H9 (cell line): ENCODE data around the gene LRRN4CL. TPM values are rescaled to one million over a fixed set of nuclear protein-coding genes. Genes with fewer than 3 reads are reported as not detected.
A peak's percentile ranks its signal among the peaks of the same experiment; 100 is the strongest.

ENCODE experiments used
- DNase-seq: peaks from one replicate; pipeline ENCODE4 v3.0.0-alpha.2; 2017
- H2AFZ ChIP-seq: one replicate; pipeline ENCODE4 v1.6.1; 2013; ENCODE audit warnings: mild to moderate bottlenecking, low read length, control low read depth, moderate library complexity
- H2AK5ac ChIP-seq: 2 replicates; pipeline ENCODE4 v1.6.1; 2013; ENCODE audit warnings: low read length, control low read depth, mixed read lengths; ENCODE audit not compliant: insufficient read length
- H2BK120ac ChIP-seq: one replicate; pipeline ENCODE4 v1.6.1; 2013; ENCODE audit warnings: low read depth, mild to moderate bottlenecking, low read length, control low read depth, inconsistent platforms; ENCODE audit not compliant: poor library complexity, severe bottlenecking
- H2BK12ac ChIP-seq: 2 replicates; pipeline ENCODE4 v1.6.1; 2013; ENCODE audit warnings: low read length, control low read depth, mixed read lengths, low read depth; ENCODE audit not compliant: insufficient read length
- H2BK15ac ChIP-seq: 2 replicates; pipeline ENCODE4 v1.6.1; 2013; ENCODE audit warnings: low read depth, low read length, control low read depth
- H2BK20ac ChIP-seq: one replicate; pipeline ENCODE4 v1.6.1; 2013; ENCODE audit warnings: low read depth, mild to moderate bottlenecking, low read length, control low read depth, inconsistent platforms; ENCODE audit not compliant: poor library complexity, severe bottlenecking
- H2BK5ac ChIP-seq: 2 replicates; pipeline ENCODE4 v1.6.1; 2013; ENCODE audit warnings: low read length, control low read depth, mixed read lengths; ENCODE audit not compliant: insufficient read length
- H3K14ac ChIP-seq: 2 replicates; pipeline ENCODE4 v1.6.1; 2013; ENCODE audit warnings: low read length, control low read depth; ENCODE audit not compliant: insufficient read depth
- H3K18ac ChIP-seq: 2 replicates; pipeline ENCODE4 v1.6.1; 2013; ENCODE audit warnings: low read depth, mild to moderate bottlenecking, mixed read lengths, low read length, control low read depth; ENCODE audit not compliant: insufficient read length
- H3K23ac ChIP-seq: 2 replicates; pipeline ENCODE4 v1.6.1; 2013; ENCODE audit warnings: low read length, control low read depth, mixed read lengths, low read depth; ENCODE audit not compliant: insufficient read length
- H3K23me2 ChIP-seq: 2 replicates; pipeline ENCODE4 v1.6.1; 2013; ENCODE audit warnings: low read depth, mild to moderate bottlenecking, mixed read lengths, low read length, control low read depth; ENCODE audit not compliant: insufficient read length, poor library complexity, severe bottlenecking
- H3K27ac ChIP-seq: 2 replicates; pipeline ENCODE4 v1.5.1; 2013; ENCODE audit warnings: low read length, control low read depth, mixed read lengths, low read depth; ENCODE audit not compliant: insufficient read length
- H3K27me3 ChIP-seq: 2 replicates; pipeline ENCODE4 v1.6.1; 2013; ENCODE audit warnings: low read length, control low read depth, inconsistent platforms; ENCODE audit not compliant: insufficient read depth
- H3K4ac ChIP-seq: 2 replicates; pipeline ENCODE4 v1.6.1; 2013; ENCODE audit warnings: low read depth, mild to moderate bottlenecking, control low read depth, inconsistent platforms, low read length, moderate library complexity
- H3K4me1 ChIP-seq: 2 replicates; pipeline ENCODE4 v1.6.1; 2013; ENCODE audit warnings: low read length, control low read depth, inconsistent platforms; ENCODE audit not compliant: insufficient read depth
- H3K4me2 ChIP-seq: 2 replicates; pipeline ENCODE4 v1.6.1; 2013; ENCODE audit warnings: low read length, control low read depth, mixed read lengths; ENCODE audit not compliant: insufficient read length, insufficient read depth
- H3K56ac ChIP-seq: 2 replicates; pipeline ENCODE4 v1.6.1; 2013; ENCODE audit warnings: low read depth, mild to moderate bottlenecking, mixed read lengths, low read length, control low read depth; ENCODE audit not compliant: insufficient read length
- H3K79me1 ChIP-seq: 2 replicates; pipeline ENCODE4 v1.6.1; 2013; ENCODE audit warnings: low read depth, mild to moderate bottlenecking, moderate library complexity, low read length, control low read depth, inconsistent platforms; ENCODE audit not compliant: insufficient read depth, poor library complexity, severe bottlenecking
- H3K79me2 ChIP-seq: 2 replicates; pipeline ENCODE4 v1.6.1; 2013; ENCODE audit warnings: low read length, control low read depth, inconsistent platforms; ENCODE audit not compliant: insufficient read depth
- H3K9ac ChIP-seq: 2 replicates; pipeline ENCODE4 v1.6.1; 2013; ENCODE audit warnings: low read length, control low read depth, mixed read lengths; ENCODE audit not compliant: insufficient read length; ENCODE audit errors: extremely low read depth
- H3K9me3 ChIP-seq: one replicate; pipeline ENCODE4 v1.6.1; 2013; ENCODE audit warnings: low read depth, low read length, inconsistent platforms; ENCODE audit not compliant: control insufficient read depth
- H3T11ph ChIP-seq: one replicate; pipeline ENCODE4 v1.6.1; 2013; ENCODE audit warnings: mild to moderate bottlenecking, low read length, control low read depth, inconsistent platforms
- H4K20me1 ChIP-seq: one replicate; pipeline ENCODE4 v1.6.1; 2013; ENCODE audit not compliant: control insufficient read depth, insufficient read length, insufficient read depth
- H4K5ac ChIP-seq: 2 replicates; pipeline ENCODE4 v1.6.1; 2013; ENCODE audit warnings: low read depth, mild to moderate bottlenecking, mixed read lengths, low read length, control low read depth; ENCODE audit not compliant: insufficient read length
- H4K8ac ChIP-seq: replicated peaks from 2 replicates; pipeline ENCODE4 v1.6.1; 2013; ENCODE audit warnings: low read length, control low read depth, mixed read lengths, low read depth; ENCODE audit not compliant: insufficient read length
- H4K91ac ChIP-seq: 2 replicates; pipeline ENCODE4 v1.6.1; 2013; ENCODE audit warnings: low read depth, mild to moderate bottlenecking, moderate library complexity, mixed read lengths, low read length, control low read depth; ENCODE audit not compliant: insufficient read length
- H3K27ac Mint-ChIP-seq, 3 experiments: 2 replicates in 2 of 3; 3 replicates in 1 of 3; pipeline ENCODE4 v1.8.0; 2020 to 2021; ENCODE audit warnings: mixed read lengths in 3 of 3, mild to moderate bottlenecking in 1 of 3, moderate library complexity in 1 of 3
- H3K27me3 Mint-ChIP-seq: 2 replicates; pipeline ENCODE4 v1.8.0; 2021; ENCODE audit warnings: low read depth, mild to moderate bottlenecking, moderate library complexity, mixed read lengths
- H3K36me3 Mint-ChIP-seq, 3 experiments: 2 replicates in 2 of 3; 3 replicates in 1 of 3; pipeline ENCODE4 v1.8.0; 2020 to 2021; ENCODE audit warnings: low read depth in 3 of 3, mixed read lengths in 3 of 3; ENCODE audit not compliant: insufficient read depth in 1 of 3
- H3K4me1 Mint-ChIP-seq, 2 experiments: 2 replicates each; pipeline ENCODE4 v1.8.0; 2020; ENCODE audit warnings: mixed read lengths in 2 of 2
- H3K4me3 Mint-ChIP-seq, 2 experiments: 2 replicates in 1 of 2; 3 replicates in 1 of 2; pipeline ENCODE4 v1.8.0; 2020 to 2021; ENCODE audit warnings: mild to moderate bottlenecking in 2 of 2, mixed read lengths in 2 of 2, moderate library complexity in 1 of 2
- H3K9me3 Mint-ChIP-seq, 2 experiments: 2 replicates in 1 of 2; 3 replicates in 1 of 2; pipeline ENCODE4 v1.8.0; 2020; ENCODE audit warnings: mild to moderate bottlenecking in 2 of 2, mixed read lengths in 2 of 2, moderate library complexity in 1 of 2
- WGBS: extraction: QIAGEN DNeasy Blood & Tissue Kit; methylation state at CpG from one replicate; pipeline ENCODE4 v1.1.7; 2013; ENCODE audit warnings: missing lambda C conversion rate, low lambda C conversion rate, mixed read lengths; ENCODE audit not compliant: insufficient read length; ENCODE audit errors: extremely low coverage; 5-methylcytosine and 5-hydroxymethylcytosine counted together
- total RNA-seq: library from RNA; stranded (reverse); gene quantifications from 2 replicates; pipeline ENCODE4 v1.2.1, GENCODE V29; 2021
- TF ChIP-seq, protein P1 (sequence below): fragments of 200-600 bp; sonication (generic); conservative IDR thresholded peaks from 3 replicates; pipeline ENCODE4 v1.8.0; 2021; ENCODE audit warnings: antibody characterized with exemption, mild to moderate bottlenecking

The LRRN4CL gene
- total RNA-seq, 1 experiment from 2014 or later, result 0.59 TPM

GRCh38 chr11:62645671-62645945 lies 43.7 kb downstream of the LRRN4CL start:
- H4K91ac ChIP-seq, result no peak overlapping the region
- no peak overlapping the region for H2BK20ac ChIP-seq
- Mint-ChIP-seq H3K36me3 (peaks cover 14 to 47% (median 32%) of the 10 kb centered on the region in 3 experiments), H3K27me3 (no peaks in the 10 kb centered on the region), H3K4me3 (peak overlapping the region; percentile 98 to 100), H3K9me3 (no peaks in the 10 kb centered on the region), H3K4me1 (peaks cover 7 to 9% of the 10 kb centered on the region in 2 experiments), H3K27ac (peak overlapping the region; percentile 84 to 98 (median 98))
- H4K5ac ChIP-seq, result no peak overlapping the region
- H2AFZ ChIP-seq, result no peak overlapping the region
- no CpG with 5 or more reads among the region's 11 CpGs for WGBS
- H2BK120ac ChIP-seq, result no peak overlapping the region
- no peak overlapping the region for H3K14ac ChIP-seq
- no peak overlapping the region for H3K23ac ChIP-seq
- H3K18ac ChIP-seq, result no peak overlapping the region
- no peak overlapping the region for H3T11ph ChIP-seq
- H3K9me3 ChIP-seq, result no peaks in the 10 kb centered on the region
- no peak overlapping the region for H3K4ac ChIP-seq
- DNase-seq, result no peak
- TF ChIP-seq, protein P1, sequence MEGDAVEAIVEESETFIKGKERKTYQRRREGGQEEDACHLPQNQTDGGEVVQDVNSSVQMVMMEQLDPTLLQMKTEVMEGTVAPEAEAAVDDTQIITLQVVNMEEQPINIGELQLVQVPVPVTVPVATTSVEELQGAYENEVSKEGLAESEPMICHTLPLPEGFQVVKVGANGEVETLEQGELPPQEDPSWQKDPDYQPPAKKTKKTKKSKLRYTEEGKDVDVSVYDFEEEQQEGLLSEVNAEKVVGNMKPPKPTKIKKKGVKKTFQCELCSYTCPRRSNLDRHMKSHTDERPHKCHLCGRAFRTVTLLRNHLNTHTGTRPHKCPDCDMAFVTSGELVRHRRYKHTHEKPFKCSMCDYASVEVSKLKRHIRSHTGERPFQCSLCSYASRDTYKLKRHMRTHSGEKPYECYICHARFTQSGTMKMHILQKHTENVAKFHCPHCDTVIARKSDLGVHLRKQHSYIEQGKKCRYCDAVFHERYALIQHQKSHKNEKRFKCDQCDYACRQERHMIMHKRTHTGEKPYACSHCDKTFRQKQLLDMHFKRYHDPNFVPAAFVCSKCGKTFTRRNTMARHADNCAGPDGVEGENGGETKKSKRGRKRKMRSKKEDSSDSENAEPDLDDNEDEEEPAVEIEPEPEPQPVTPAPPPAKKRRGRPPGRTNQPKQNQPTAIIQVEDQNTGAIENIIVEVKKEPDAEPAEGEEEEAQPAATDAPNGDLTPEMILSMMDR, result no peak
- H3K9ac ChIP-seq, result peak overlapping the region; percentile 86
- peak overlapping the region; percentile 74 for H3K4me2 ChIP-seq
- H4K8ac ChIP-seq, result no peak overlapping the region
- H2BK15ac ChIP-seq, result no peak overlapping the region
- no peak overlapping the region for H3K27ac ChIP-seq
- H2AK5ac ChIP-seq, result no peak overlapping the region
- peaks cover 5% of the 10 kb centered on the region for H3K23me2 ChIP-seq
- no peaks in the 10 kb centered on the region for H3K79me1 ChIP-seq
- H2BK12ac ChIP-seq, result no peak overlapping the region
- no peak overlapping the region for H2BK5ac ChIP-seq
- peaks cover 10% of the 10 kb centered on the region; the same call in 1 of the 2 replicates for H3K79me2 ChIP-seq
- no peak overlapping the region for H3K56ac ChIP-seq
- H3K27me3 ChIP-seq, result no peaks in the 10 kb centered on the region
- no peaks in the 10 kb centered on the region for H4K20me1 ChIP-seq
- H3K4me1 ChIP-seq, result peaks cover 3% of the 10 kb centered on the region; the same call in 1 of the 2 replicates
